A549 (cell line): Measurements from ENCODE around the gene SPRR4. TPM values are rescaled to one million over a fixed set of nuclear protein-coding genes. Genes with fewer than 3 reads are reported as not detected.

Experiments
- ATAC-seq, 2 experiments: fragments of 200-7000 bp in 1 of 2; fragments of >200 bp in 1 of 2; cut with Nextera tagmentation in 1 of 2; cut with Tn5 transposase in 1 of 2; 3 replicates each; pipeline versions ENCODE4 v1.8.0 to v1.9.1; 2018 to 2020; ENCODE audit warnings: mild to moderate bottlenecking in 1 of 2, moderate library complexity in 1 of 2
- CTCF ChIA-PET: fragments of 300-600 bp; sonication (Branson Sonifier 250); formaldehyde crosslinking; extraction: SDS; loops from one replicate; lab custom pipeline; 2021; ENCODE audit warnings: antibody characterized with exemption, inconsistent platforms; lab: Yijun Ruan, JAX
- POLR2A ChIA-PET: fragments of 350-600 bp; formaldehyde crosslinking; extraction: SDS; loops from one replicate; lab custom pipeline; 2021; ENCODE audit warnings: antibody characterized with exemption, inconsistent platforms; lab: Yijun Ruan, JAX
- DNase-seq, 2 experiments: peaks; one replicate each; pipeline versions ENCODE4 v3.0.0 to v3.0.0-alpha.2; 2011 to 2016; ENCODE audit warnings: low read depth in 1 of 2, low spot score in 1 of 2
- FAIRE-seq: peaks from 2 replicates; lab custom pipeline; 2011; peaks lifted over from hg19 to GRCh38; lab: Jason Lieb, UNC
- H3K27ac ChIP-seq, 2 experiments: fragments of >200 bp; sonication (Bioruptor Twin); formaldehyde crosslinking; 3 replicates each; pipeline ENCODE4 v1.5.1; 2016 to 2017
- H3K4me1 ChIP-seq: fragments of >200 bp; sonication (Bioruptor Twin); formaldehyde crosslinking; 3 replicates; pipeline ENCODE4 v1.6.1; 2016
- H3K4me2 ChIP-seq: fragments of >200 bp; sonication (Bioruptor Twin); formaldehyde crosslinking; 3 replicates; pipeline ENCODE4 v1.6.1; 2016
- H3K4me3 ChIP-seq: fragments of >200 bp; sonication (Bioruptor Twin); formaldehyde crosslinking; 3 replicates; pipeline ENCODE4 v1.5.1; 2016
- H3K9me3 ChIP-seq: fragments of >200 bp; sonication (Bioruptor Twin); formaldehyde crosslinking; 3 replicates; pipeline ENCODE4 v1.6.1; 2016
- ATOH8 ChIP-seq: fragments of 250-450 bp; sonication (Bioruptor Pico); IDR thresholded peaks from 2 replicates; pipeline ENCODE4 v1.5.0; 2020; ENCODE audit warnings: low read depth, mild to moderate bottlenecking, moderate library complexity
- BCL3 ChIP-seq: fragments of >200 bp; sonication (Bioruptor Twin); formaldehyde crosslinking; IDR thresholded peaks from 3 replicates; pipeline ENCODE4 v1.6.1; 2016
- CBX2 ChIP-seq: fragments of 200-600 bp; sonication (generic); IDR thresholded peaks from 2 replicates; pipeline ENCODE4 v1.6.1; 2016; ENCODE audit warnings: low read depth, mild to moderate bottlenecking, borderline replicate concordance
- CHD2 ChIP-seq: fragments of 150-350 bp; IDR thresholded peaks from 2 replicates; pipeline ENCODE4 v1.6.1; 2014; ENCODE audit warnings: low read length; ENCODE audit not compliant: partially characterized antibody
- ELK1 ChIP-seq: fragments of 150-350 bp; IDR thresholded peaks from 2 replicates; pipeline ENCODE4 v1.6.1; 2014; ENCODE audit warnings: low read depth, mild to moderate bottlenecking, low read length
- FOXS1 ChIP-seq: fragments of 250-450 bp; sonication (Bioruptor Pico); IDR thresholded peaks from 2 replicates; pipeline ENCODE4 v1.5.0; 2020; ENCODE audit warnings: mild to moderate bottlenecking, moderate library complexity
- HEYL ChIP-seq: fragments of 250-450 bp; sonication (Bioruptor Pico); IDR thresholded peaks from 2 replicates; pipeline ENCODE4 v1.8.0; 2021; ENCODE audit warnings: mild to moderate bottlenecking, moderate library complexity
- JUN ChIP-seq, 2 experiments: fragments of >200 bp; sonication (Bioruptor Twin); formaldehyde crosslinking; IDR thresholded peaks; 2 replicates in 1 of 2; 3 replicates in 1 of 2; pipeline ENCODE4 v1.6.1; 2016 to 2017
- MAFK ChIP-seq: fragments of 450-650 bp; IDR thresholded peaks from 2 replicates; pipeline ENCODE4 v1.6.1; 2014; ENCODE audit not compliant: partially characterized antibody
- MAZ ChIP-seq: fragments of 150-350 bp; IDR thresholded peaks from 2 replicates; pipeline ENCODE4 v1.6.1; 2014; ENCODE audit warnings: antibody characterized with exemption, low read depth, low read length, borderline replicate concordance
- MYC ChIP-seq: IDR thresholded peaks from 2 replicates; pipeline ENCODE4 v1.6.1; 2012; ENCODE audit warnings: mild to moderate bottlenecking, inconsistent platforms, low read length, improper control_type of control experiment, borderline replicate concordance
- NPAS2 ChIP-seq: fragments of 250-450 bp; sonication (Bioruptor Pico); IDR thresholded peaks from 2 replicates; pipeline ENCODE4 v1.8.0; 2022; ENCODE audit warnings: mild to moderate bottlenecking, moderate library complexity, borderline replicate concordance
- PBX3 ChIP-seq: IDR thresholded peaks from 2 replicates; pipeline ENCODE4 v1.6.1; 2012
- POLR2A ChIP-seq: IDR thresholded peaks from 2 replicates; pipeline ENCODE4 v1.6.1; 2012; ENCODE audit warnings: mild to moderate bottlenecking, low read length
- POLR2AphosphoS2 ChIP-seq: conservative IDR thresholded peaks from 2 replicates; pipeline ENCODE4 v1.6.1; 2012; ENCODE audit warnings: low read length, improper control_type of control experiment, inconsistent platforms
- RCOR1 ChIP-seq: fragments of 150-350 bp; IDR thresholded peaks from 2 replicates; pipeline ENCODE4 v1.6.1; 2014; ENCODE audit warnings: antibody characterized with exemption, low read length, low read depth
- SMC3 ChIP-seq: fragments of >200 bp; sonication (Bioruptor Twin); formaldehyde crosslinking; IDR thresholded peaks from 3 replicates; pipeline ENCODE4 v1.6.1; 2018; ENCODE audit warnings: inconsistent platforms
- SREBF2 ChIP-seq: fragments of 450-650 bp; IDR thresholded peaks from 2 replicates; pipeline ENCODE4 v1.6.1; 2014; ENCODE audit warnings: mild to moderate bottlenecking, moderate library complexity
- TFCP2L1 ChIP-seq: fragments of 250-450 bp; sonication (Bioruptor Pico); IDR thresholded peaks from 2 replicates; pipeline ENCODE4 v1.5.0; 2021; ENCODE audit warnings: mild to moderate bottlenecking
- TP53 ChIP-seq: fragments of 250-450 bp; sonication (Bioruptor Pico); IDR thresholded peaks from 2 replicates; pipeline ENCODE4 v1.5.0; 2021; ENCODE audit warnings: mild to moderate bottlenecking, moderate library complexity
- WGBS: methylation state at CpG from one replicate; pipeline ENCODE4 v1.1.6; 2017; ENCODE audit errors: missing lambda C conversion rate; 5-methylcytosine and 5-hydroxymethylcytosine counted together
- polyA plus RNA-seq, 4 experiments: library from polyadenylated mRNA; depleted of rRNA in 3 of 4; stranded (reverse); fragments of >200 nt; fragmentation: RNase III in 1 of 4; extraction: RNeasy Plus Mini Kit Qiagen cat#74134 plus additional on column Dnase treatment in 1 of 4; gene quantifications; 2 replicates in 3 of 4; 3 replicates in 1 of 4; pipeline ENCODE4 v1.2.3, GENCODE V29; 2011 to 2017

SPRR4 gene
- polyA plus RNA-seq, 2 of the 4 experiments (the other 2 are of a cell fraction), result not detected

- Histone ChIP-seq H3K4me1 (no peaks in the 10 kb centered on the region), H3K4me2 (no peak overlapping the region), H3K9me3 (no peaks in the 10 kb centered on the region), H3K27ac (no peak overlapping the region), H3K4me3 (no peak overlapping the region)
- ChIA-PET CTCF (no interaction called here), POLR2A (no interaction called here)
- no peak for TF ChIP-seq PBX3
- DNase-seq (no peak), ATAC-seq (no peak), FAIRE-seq (no peak)
Measured at GRCh38 chr1:152983234-152983633, 12.8 kb downstream of the SPRR4 start.

- Histone ChIP-seq H3K9me3 (no peaks in the 10 kb centered on the region), H3K4me1 (no peaks in the 10 kb centered on the region), H3K4me3 (no peak within 1 kb of the TSS), H3K4me2 (no peak within 1 kb of the TSS), H3K27ac (no peak within 1 kb of the TSS)
- TF ChIP-seq JUN (IDR thresholded peaks at IDR 0.05) (no peak), MYC (no peak), FOXS1 (CRISPR knock-in tag) (no peak), CHD2 (no peak), TFCP2L1 (CRISPR knock-in tag) (no peak), NPAS2 (CRISPR knock-in tag) (no peak)
- 15% methylated on average over 3 of the region's 3 CpGs for WGBS
- CTCF ChIA-PET, result no interaction called here
- POLR2A ChIA-PET, result no interaction called here
- DNase-seq (no peak), ATAC-seq (no peak), FAIRE-seq (no peak)
Measured at GRCh38 chr1:152983743-152984142, 13.3 kb downstream of the SPRR4 start, which contains the start of gene SPRR1A. Gene SPRR1A, plus strand, starts transcription at chr1:152984081. Its CDS starts 1,150 bp downstream, at chr1:152985231.

GRCh38 chr1:152986578-152986977 is 16.1 kb downstream of the SPRR4 start:
- no peak for ATAC-seq
- no peaks in the 10 kb centered on the region for H3K4me1 ChIP-seq
- no peak for DNase-seq
- H3K4me2 ChIP-seq, result no peak overlapping the region
- no peak overlapping the region for H3K27ac ChIP-seq
- no peaks in the 10 kb centered on the region for H3K9me3 ChIP-seq
- FAIRE-seq, result no peak
- ChIA-PET POLR2A (no interaction called here), CTCF (no interaction called here)
- no peak overlapping the region for H3K4me3 ChIP-seq
- WGBS, result 5% methylated on average over 2 of the region's 2 CpGs
- peak; percentile 76 for TF ChIP-seq MAFK
- no peak for TF ChIP-seq SMC3
- TF ChIP-seq ATOH8 (CRISPR knock-in tag), result no peak

- ChIA-PET POLR2A (no interaction called here), CTCF (no interaction called here)
- no peak overlapping the region for H3K27ac ChIP-seq
- no peak overlapping the region for H3K4me2 ChIP-seq
- WGBS, result 40% methylated on average over 6 of the region's 6 CpGs
- TF ChIP-seq HEYL (CRISPR knock-in tag) (no peak), SREBF2 (no peak), MAFK (no peak), TP53 (no peak), CBX2 (no peak), POLR2AphosphoS2 (no peak), ELK1 (no peak), PBX3 (no peak), RCOR1 (no peak), MAZ (no peak), CHD2 (no peak), NPAS2 (CRISPR knock-in tag) (no peak), POLR2A (no peak), BCL3 (no peak)
- no peak for DNase-seq
- no peaks in the 10 kb centered on the region for H3K4me1 ChIP-seq
- H3K9me3 ChIP-seq, result 0 out of 3 replicates have a peak, but pooled peaks cover 2% of the 10 kb centered on the region
- ATAC-seq, result no peak
- no peak for FAIRE-seq
- H3K4me3 ChIP-seq, result no peak overlapping the region
Measured at GRCh38 chr1:152993186-152993585, 22.7 kb downstream of the SPRR4 start.
